HG03196 (cell line): Measurements from ENCODE around the gene COL4A6.

Experiments used
- ATAC-seq: cut with Tn5 transposase; IDR thresholded peaks from one replicate; pipeline ENCODE4 v1.9.1; 2021; ENCODE audit not compliant: unreplicated experiment

Gene COL4A6

GRCh38 chrX:108219949-108220601, 218.1 kb downstream of the COL4A6 start:
- no peak for ATAC-seq

DNA sequence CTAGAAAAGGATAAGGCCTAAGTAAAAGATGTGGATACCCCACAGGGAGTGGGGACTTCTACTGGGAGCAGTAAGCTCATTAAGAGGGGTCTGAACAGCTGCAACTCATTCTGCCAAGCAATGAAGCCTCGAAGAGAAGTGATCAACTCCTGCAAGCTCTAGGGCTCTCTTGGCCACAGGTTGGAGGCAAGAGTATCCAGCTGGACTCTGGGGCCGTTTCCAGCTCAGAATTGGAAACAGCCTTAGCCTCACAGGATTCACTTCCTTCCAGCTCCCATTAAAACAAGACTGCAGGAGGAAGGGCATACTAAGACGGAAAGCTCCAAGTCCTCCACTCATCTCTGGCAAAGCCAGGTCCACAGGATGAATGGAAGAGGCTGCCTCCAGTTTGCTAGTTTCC, 220.3 kb downstream of the COL4A6 start:
- ATAC-seq, result no peak

GRCh38 chrX:108216919-108217571, 221.2 kb downstream of the COL4A6 start:
- ATAC-seq, result no peak

- ATAC-seq, result no peak
These were observed 221.8 kb downstream of the COL4A6 start for GRCh38 chrX:108216405-108216804.

DNA sequence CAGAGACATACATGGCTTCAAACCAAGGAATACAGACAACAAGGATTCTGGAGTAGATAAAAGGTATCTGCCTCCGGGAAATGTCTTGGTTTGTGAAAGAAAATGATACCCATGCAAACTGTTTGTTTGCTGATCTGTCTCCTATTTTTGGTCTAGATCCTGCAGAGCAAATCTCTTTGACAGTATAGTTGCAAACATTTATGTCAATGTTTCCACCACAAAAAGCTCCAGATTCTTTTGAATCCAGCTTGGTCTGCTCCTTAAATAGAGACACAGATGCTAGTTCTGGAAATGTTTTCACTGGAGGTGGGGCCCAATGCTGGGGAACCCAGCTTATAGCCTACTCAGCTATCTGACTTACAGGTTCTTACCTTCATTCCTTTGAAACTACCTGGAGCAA, 226.9 kb downstream of the COL4A6 start:
- no peak for ATAC-seq

GRCh38 chrX:108209006-108209554, 229.1 kb downstream of the COL4A6 start:
- ATAC-seq, result no peak

- no peak for ATAC-seq
These were observed 234.7 kb downstream of the COL4A6 start for GRCh38 chrX:108203540-108203939.

DNA sequence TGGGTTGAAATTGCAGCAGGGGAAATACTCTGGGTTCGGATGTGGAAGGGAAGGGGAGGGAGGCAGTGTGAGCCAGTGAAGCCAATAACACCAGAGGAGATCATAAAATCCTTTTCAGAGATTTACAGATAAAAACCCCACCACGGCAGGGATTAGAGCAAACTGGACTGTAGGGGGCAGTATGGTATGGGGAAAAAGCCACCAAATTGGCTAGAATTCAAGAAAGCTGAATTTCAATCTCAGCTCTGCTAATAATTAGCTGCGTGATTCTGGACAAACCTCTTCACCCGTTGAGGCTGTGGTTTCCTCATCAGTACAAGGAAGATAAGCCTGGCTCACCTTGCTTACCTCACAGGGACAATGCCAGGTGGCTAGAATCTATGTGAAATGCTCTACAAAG, 238.5 kb downstream of the COL4A6 start:
- ATAC-seq, result no peak

DNA sequence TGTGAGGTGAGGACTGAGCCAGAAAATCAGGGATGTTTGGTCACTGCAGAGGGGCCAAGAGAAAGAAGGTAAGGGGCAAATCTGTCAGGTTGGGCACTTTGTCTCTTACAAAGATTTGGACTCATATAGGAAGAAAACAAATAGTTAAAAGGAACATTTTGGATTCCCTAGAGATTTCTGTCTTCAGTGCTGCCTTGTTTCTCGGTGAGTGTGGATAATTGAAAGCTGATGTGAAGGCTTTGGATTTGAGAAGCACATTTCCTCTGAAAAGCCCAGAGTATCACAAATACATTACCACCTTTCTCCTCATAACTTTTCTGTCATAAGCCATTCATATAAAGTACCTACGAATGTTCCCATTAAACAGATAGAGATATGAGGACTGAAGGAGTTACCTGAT, 239.2 kb downstream of the COL4A6 start:
- ATAC-seq, result no peak

GRCh38 chrX:108198420-108198819, 239.8 kb downstream of the COL4A6 start:
- no peak for ATAC-seq

DNA sequence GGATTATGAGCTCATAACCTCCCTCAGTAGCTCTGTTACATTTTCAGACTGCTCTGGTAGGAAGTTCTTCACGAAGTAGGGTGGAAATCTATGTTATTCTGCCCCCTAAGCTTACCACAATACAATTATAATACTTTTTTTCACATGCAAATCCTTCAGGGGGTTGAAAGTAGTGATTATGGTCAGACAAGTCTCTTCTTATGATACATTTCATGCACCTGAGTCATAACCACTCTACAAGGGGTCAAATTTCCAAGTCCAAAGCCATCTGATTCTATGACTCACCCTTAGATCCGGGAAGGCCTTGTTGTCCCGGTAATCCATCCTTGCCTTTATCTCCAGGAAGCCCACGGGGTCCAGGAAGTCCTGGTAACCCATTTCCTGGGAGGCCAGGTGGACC, 251.4 kb downstream of the COL4A6 start:
- ATAC-seq, result no peak

GRCh38 chrX:108178143-108178498, 260.1 kb downstream of the COL4A6 start:
- no peak for ATAC-seq

- ATAC-seq, result no peak
These were observed 260.7 kb downstream of the COL4A6 start for GRCh38 chrX:108177351-108178142.

DNA sequence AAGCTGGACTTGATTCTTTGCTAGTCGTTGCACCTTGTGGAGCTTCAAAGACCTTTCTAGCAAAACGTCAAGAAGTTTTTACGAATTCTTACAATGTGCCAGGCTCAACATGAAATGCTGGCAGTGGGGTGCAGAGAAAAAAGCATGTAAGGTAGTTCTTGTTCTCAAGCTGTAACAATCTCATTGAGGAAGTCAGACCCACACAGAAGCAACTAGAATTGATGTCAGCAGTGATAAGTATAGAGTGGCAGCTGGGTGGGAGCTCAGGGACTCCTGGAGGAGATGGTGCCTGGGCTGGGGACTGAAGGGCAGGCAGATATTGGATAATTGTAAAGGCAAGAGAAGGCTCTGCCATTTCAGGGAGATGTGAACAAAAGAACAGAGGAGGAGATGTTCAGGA, 264.3 kb downstream of the COL4A6 start:
- no peak for ATAC-seq

DNA sequence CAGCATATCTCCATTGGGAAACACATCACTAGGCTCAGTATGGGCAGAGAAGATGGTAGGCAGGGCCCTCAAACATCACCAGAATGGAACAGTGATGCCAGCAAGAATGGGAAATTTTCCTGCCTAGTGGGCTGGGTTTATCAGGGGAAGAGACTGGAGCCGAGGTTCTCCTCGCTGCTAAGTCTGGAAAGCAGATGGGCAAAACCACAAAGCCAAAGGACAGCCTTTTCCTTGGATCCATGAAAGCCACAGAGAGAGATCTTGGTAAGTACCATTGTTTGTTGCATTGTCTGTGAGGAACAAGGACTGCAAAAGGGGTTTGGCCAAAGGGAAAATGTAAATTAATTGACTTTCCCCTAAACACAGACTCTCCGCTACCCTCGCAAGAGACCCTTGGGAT, 266.6 kb downstream of the COL4A6 start:
- ATAC-seq, result no peak

DNA sequence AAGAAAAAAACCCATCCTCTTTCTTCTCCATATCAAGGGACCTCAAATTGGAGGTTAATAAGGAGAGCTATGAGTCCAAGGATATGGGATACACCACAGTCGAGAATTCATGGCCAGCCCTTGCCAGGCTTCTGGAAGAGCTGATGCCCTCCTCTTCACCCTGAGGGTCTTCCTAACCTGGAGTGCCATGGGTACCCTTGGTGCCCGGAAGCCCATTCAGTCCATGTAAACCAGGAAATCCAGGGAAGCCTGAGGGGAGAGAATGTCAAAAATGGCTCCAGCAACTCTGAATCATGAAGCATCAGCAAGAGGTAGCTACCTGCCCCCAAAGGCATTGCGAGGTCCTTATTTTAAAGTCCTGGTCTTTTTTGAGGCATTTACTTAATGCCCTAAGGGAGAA, 268.5 kb downstream of the COL4A6 start:
- no peak for ATAC-seq

DNA sequence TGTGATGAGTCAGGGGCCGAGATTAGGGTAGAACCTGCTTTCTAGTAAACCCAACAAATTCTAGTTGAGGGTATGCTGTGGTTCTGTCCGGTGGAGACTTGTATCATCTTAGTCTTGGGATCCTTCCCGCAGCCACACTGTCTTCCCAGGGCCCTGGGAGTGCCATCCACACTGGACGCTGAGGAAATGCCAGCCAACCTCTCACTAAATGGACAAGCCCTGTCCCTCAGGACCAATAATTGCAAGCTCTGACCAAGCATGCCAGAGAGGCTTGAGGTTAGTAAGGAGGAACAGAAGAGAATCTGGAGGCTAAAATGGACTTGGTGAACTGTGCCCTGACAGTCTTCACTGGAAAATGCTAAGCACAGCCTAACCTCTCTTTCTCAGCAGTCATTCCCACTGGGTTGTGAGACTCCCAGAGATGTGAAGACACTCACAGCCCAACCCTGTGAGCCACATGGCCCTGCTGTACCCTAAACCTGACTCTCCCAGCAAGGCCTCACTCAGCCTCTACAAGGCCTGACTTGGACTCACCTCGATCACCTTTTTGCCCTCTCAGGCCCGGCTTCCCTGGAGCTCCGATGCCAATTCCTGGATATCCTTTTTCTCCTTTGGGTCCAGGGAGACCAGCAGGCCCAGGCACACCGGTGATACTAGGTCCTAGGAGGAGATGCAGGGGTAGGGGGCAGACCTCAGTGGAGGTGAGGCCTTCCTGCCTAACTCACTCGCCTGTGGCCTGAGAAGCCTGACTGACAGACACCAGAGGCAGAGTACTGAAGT, 269.1 kb downstream of the COL4A6 start:
- ATAC-seq, result no peak

GRCh38 chrX:108167211-108167872, 270.9 kb downstream of the COL4A6 start:
- ATAC-seq, result no peak

GRCh38 chrX:108165383-108166111, 272.7 kb downstream of the COL4A6 start:
- no peak for ATAC-seq
